ENCODE measurements around the gene CD247.

DNA sequence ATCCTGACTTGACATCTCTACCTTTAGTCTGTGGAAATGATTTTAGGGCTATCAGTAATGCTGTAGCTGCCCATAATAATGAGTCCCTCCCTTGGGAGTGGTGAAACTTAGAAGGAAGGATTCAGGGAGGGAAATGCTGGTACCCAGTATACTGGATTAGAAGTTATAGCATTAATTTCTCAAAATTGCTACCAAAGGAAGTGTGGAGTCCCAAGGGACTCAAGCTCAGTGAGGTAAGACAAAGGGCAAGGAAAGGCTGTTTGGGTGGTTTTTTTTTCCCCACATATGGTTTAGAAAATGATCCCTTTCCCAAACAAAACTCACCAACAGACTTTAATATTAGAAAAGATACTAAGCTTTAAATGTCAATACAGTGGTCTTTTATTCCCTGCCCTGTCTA lies 99.9 kb downstream of the CD247 start:
- TF ChIP-seq POLR2A (IDR thresholded peaks at IDR 0.05), result no peak
- no peak for TF ChIP-seq CTCF (IDR thresholded peaks at IDR 0.05)
- TF ChIP-seq POLR2AphosphoS5 (IDR thresholded peaks at IDR 0.05; ENCODE audit: insufficient read depth in 1 of 2, low read depth in 1 of 2), result no peak

Measured in vagina (tissue), 2 donors.